C4-2B (cell line): Measurements from ENCODE around the gene MAJIN.

Experiments used
- H3K27ac ChIP-seq: fragments of 450-650 bp; 2 replicates; pipeline ENCODE4 v1.5.1; 2017
- ZFX ChIP-seq: fragments of 450-650 bp; IDR thresholded peaks from 2 replicates; pipeline ENCODE4 v1.6.1; 2017
- TF ChIP-seq, protein P1 (sequence below): fragments of 450-650 bp; conservative IDR thresholded peaks from 2 replicates; pipeline ENCODE4 v1.5.1; 2017; ENCODE audit warnings: mild to moderate bottlenecking

MAJIN gene

DNA sequence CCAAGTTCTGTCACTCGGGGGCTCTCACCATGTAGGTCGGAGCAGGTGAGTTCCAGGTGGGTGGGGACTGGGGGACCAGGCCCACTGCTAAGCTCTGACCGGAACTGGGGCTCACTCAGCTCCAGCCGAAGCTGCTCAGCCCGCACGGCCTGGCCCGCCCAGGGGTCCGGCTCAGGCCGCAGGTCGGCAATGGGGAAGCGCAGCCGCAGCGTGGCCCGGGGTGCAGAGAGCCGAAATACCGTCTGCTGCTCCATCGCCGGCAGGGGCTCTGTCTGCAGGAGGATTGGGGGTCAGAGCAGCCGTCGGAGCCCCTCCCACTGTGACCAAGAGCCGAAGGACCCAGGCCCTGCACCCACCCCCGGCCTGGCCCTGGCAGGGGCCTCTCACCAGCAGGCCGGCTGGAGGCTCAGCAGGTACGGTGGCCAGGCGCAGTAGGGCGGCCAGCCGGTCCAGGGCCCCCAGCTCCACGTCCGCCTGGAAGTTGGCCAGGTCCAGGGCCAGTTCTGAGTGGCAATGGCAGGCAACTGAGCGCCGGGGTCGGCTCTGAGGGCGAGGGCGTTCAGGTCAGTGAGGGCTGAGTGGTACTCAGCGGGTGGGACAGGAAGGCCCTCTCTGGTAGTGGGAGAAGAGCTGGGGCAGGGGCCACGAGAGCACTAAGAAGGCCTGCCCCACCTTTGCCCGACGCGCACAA, 62.1 kb downstream of the MAJIN start:
- H3K27ac ChIP-seq, result no peak overlapping the region

DNA sequence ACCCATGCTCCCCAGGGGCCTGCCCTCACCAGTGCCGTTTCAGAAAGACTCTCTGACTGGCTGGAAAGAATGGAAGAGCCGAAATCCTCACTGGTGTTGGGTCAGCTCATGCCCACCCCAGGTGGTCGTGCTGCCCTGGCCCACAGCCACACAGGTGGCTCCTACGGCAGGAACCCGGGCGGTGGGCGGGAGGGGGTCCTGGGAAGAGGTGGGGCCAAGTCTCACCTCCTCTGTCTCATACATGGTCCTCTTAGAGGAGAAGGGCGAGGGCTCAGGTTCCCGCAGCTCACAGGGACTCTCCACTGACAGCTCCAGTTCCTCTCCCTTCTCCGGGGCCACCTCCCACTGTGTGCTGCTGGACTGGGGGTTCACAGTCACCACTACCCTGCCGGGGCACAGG, 63.1 kb downstream of the MAJIN start:
- no peak overlapping the region for H3K27ac ChIP-seq
- TF ChIP-seq, protein P1, sequence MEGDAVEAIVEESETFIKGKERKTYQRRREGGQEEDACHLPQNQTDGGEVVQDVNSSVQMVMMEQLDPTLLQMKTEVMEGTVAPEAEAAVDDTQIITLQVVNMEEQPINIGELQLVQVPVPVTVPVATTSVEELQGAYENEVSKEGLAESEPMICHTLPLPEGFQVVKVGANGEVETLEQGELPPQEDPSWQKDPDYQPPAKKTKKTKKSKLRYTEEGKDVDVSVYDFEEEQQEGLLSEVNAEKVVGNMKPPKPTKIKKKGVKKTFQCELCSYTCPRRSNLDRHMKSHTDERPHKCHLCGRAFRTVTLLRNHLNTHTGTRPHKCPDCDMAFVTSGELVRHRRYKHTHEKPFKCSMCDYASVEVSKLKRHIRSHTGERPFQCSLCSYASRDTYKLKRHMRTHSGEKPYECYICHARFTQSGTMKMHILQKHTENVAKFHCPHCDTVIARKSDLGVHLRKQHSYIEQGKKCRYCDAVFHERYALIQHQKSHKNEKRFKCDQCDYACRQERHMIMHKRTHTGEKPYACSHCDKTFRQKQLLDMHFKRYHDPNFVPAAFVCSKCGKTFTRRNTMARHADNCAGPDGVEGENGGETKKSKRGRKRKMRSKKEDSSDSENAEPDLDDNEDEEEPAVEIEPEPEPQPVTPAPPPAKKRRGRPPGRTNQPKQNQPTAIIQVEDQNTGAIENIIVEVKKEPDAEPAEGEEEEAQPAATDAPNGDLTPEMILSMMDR, result no peak
- TF ChIP-seq ZFX, result no peak

More for the DNA sequence above, 62.1 kb downstream of the MAJIN start:
- TF ChIP-seq, protein P1, result no peak
- TF ChIP-seq ZFX, result no peak

GRCh38 chr11:64906314-64906635, 65.6 kb downstream of the MAJIN start:
- TF ChIP-seq ZFX, result no peak
- TF ChIP-seq, protein P1, result no peak
- no peak overlapping the region for H3K27ac ChIP-seq

DNA sequence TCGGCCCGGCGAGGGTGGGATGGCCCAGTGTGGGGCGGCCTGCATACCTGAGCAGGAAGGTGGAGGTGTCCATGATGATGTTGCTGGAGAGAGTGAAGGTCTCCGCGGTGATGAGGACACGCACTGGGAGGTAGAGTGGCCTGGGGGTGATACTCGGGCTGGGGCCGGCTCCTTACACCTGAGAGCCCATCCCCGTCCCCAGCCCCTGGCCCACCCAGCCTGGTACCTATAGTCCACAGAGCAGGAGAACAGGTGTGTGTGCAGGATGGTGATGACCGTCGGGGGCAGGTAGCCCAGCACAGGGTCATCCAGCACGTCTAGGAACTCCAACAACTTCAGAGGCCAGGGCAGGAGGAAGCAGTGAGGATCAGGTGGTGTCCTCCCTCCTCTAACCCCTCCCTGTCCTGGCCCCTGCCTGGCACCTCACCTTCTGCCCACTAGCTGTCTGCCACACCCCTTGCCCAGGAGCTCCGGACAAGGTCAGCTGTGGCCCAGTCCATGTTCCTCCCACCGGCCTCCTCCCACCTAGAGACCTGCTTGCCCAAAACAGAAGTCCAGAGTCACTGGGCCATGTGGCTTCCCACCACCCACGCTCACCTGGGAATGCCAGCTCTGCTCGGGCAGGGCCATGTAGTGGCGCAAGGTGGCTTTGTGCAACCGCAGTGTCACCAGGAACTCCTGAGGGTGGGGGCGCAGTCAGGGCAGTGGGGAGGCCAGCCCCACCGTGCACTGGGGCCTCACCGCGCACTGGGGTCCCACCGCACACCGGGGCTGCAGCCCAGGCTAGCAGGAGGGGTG, 66.2 kb downstream of the MAJIN start:
- H3K27ac ChIP-seq, result no peak overlapping the region
- TF ChIP-seq, protein P1, result no peak
- TF ChIP-seq ZFX, result no peak

- TF ChIP-seq, protein P1, result no peak
- no peak for TF ChIP-seq ZFX
- no peak overlapping the region for H3K27ac ChIP-seq
Observed at GRCh38 chr11:64903291-64903833, 68.5 kb downstream of the MAJIN start.

- TF ChIP-seq ZFX, result no peak
- TF ChIP-seq, protein P1, result no peak
- no peak overlapping the region for H3K27ac ChIP-seq
Observed at GRCh38 chr11:64902102-64902900, 69.6 kb downstream of the MAJIN start.
